ENCODE results near the gene PAN3.

DNA sequence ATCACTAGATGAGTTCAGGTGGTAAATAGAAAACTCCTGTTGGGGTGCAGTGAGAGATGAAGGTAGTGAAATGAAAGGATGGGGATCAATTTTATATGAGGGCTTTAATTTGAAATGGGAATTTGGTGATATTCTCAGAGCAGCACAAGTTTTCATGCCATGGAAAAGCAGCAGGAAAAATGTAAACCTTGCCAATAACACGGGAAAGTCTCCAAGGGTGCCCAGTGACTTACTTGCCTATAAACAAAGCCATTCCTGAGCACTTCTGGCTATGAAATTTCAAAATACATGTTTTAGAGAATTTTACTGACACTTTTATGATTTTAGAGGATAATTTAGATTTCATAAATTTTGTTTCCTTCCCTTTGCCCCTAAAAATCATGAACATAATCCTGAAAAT is 21.6 kb upstream of the PAN3 start:
- TF ChIP-seq, protein P1, sequence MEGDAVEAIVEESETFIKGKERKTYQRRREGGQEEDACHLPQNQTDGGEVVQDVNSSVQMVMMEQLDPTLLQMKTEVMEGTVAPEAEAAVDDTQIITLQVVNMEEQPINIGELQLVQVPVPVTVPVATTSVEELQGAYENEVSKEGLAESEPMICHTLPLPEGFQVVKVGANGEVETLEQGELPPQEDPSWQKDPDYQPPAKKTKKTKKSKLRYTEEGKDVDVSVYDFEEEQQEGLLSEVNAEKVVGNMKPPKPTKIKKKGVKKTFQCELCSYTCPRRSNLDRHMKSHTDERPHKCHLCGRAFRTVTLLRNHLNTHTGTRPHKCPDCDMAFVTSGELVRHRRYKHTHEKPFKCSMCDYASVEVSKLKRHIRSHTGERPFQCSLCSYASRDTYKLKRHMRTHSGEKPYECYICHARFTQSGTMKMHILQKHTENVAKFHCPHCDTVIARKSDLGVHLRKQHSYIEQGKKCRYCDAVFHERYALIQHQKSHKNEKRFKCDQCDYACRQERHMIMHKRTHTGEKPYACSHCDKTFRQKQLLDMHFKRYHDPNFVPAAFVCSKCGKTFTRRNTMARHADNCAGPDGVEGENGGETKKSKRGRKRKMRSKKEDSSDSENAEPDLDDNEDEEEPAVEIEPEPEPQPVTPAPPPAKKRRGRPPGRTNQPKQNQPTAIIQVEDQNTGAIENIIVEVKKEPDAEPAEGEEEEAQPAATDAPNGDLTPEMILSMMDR (IDR thresholded peaks at IDR 0.05): no peak
- TF ChIP-seq POLR2A (IDR thresholded peaks at IDR 0.05): no peak
